ENCODE data around the gene GOLGA8S.
"Not testable (repeated sequence)": the region's sequence is repeated elsewhere in the genome, so short reads cannot be mapped to it uniquely, and the experiment has no call there.

The GOLGA8S gene

GRCh38 chr15:23374226-23374625 is 19.7 kb downstream of the GOLGA8S start:
- H3K4me3 ChIP-seq (ENCODE audit: low read length); H3K36me3 ChIP-seq (ENCODE audit: control insufficient read depth, insufficient read depth, low read length); H3K9ac ChIP-seq (ENCODE audit: low read length); H3K27me3 ChIP-seq (ENCODE audit: control insufficient read depth, insufficient read depth, low read length); H3K9me3 ChIP-seq (ENCODE audit: control insufficient read depth, low read length); H3K4me1 ChIP-seq (ENCODE audit: control insufficient read depth, insufficient read depth, low read length): not testable (repeated sequence)

- not testable (repeated sequence) for H3K36me3 ChIP-seq (ENCODE audit: control insufficient read depth, insufficient read depth, low read length); H3K9me3 ChIP-seq (ENCODE audit: control insufficient read depth, low read length); H3K9ac ChIP-seq (ENCODE audit: low read length); H3K4me3 ChIP-seq (ENCODE audit: low read length); H3K4me1 ChIP-seq (ENCODE audit: control insufficient read depth, insufficient read depth, low read length); H3K27me3 ChIP-seq (ENCODE audit: control insufficient read depth, insufficient read depth, low read length)
Measured at GRCh38 chr15:23378946-23379345, 24.4 kb downstream of the GOLGA8S start.

GRCh38 chr15:23380700-23381099 is 26.2 kb downstream of the GOLGA8S start:
- not testable (repeated sequence) for H3K27me3 ChIP-seq (ENCODE audit: control insufficient read depth, insufficient read depth, low read length); H3K9me3 ChIP-seq (ENCODE audit: control insufficient read depth, low read length); H3K36me3 ChIP-seq (ENCODE audit: control insufficient read depth, insufficient read depth, low read length); H3K9ac ChIP-seq (ENCODE audit: low read length); H3K4me3 ChIP-seq (ENCODE audit: low read length); H3K4me1 ChIP-seq (ENCODE audit: control insufficient read depth, insufficient read depth, low read length)

GRCh38 chr15:23381192-23381591 is 26.6 kb downstream of the GOLGA8S start:
- H3K36me3 ChIP-seq (ENCODE audit: control insufficient read depth, insufficient read depth, low read length); H3K4me1 ChIP-seq (ENCODE audit: control insufficient read depth, insufficient read depth, low read length); H3K27me3 ChIP-seq (ENCODE audit: control insufficient read depth, insufficient read depth, low read length); H3K9me3 ChIP-seq (ENCODE audit: control insufficient read depth, low read length); H3K4me3 ChIP-seq (ENCODE audit: low read length); H3K9ac ChIP-seq (ENCODE audit: low read length): not testable (repeated sequence)

- H3K36me3 ChIP-seq (ENCODE audit: control insufficient read depth, insufficient read depth, low read length): no peaks in the 10 kb centered on the region
- no peak overlapping the region for H3K4me3 ChIP-seq (ENCODE audit: low read length)
- no peaks in the 10 kb centered on the region for H3K9me3 ChIP-seq (ENCODE audit: control insufficient read depth, low read length)
- no peaks in the 10 kb centered on the region for H3K27me3 ChIP-seq (ENCODE audit: control insufficient read depth, insufficient read depth, low read length)
- no peak overlapping the region for H3K9ac ChIP-seq (ENCODE audit: low read length)
- no peaks in the 10 kb centered on the region for H3K4me1 ChIP-seq (ENCODE audit: control insufficient read depth, insufficient read depth, low read length)
Measured at GRCh38 chr15:23384371-23384770, 29.8 kb downstream of the GOLGA8S start.

- no peak overlapping the region for H3K9ac ChIP-seq (ENCODE audit: low read length)
- H3K4me3 ChIP-seq (ENCODE audit: low read length): no peak overlapping the region
- no peaks in the 10 kb centered on the region for H3K27me3 ChIP-seq (ENCODE audit: control insufficient read depth, insufficient read depth, low read length)
- no peaks in the 10 kb centered on the region for H3K4me1 ChIP-seq (ENCODE audit: control insufficient read depth, insufficient read depth, low read length)
- no peaks in the 10 kb centered on the region for H3K36me3 ChIP-seq (ENCODE audit: control insufficient read depth, insufficient read depth, low read length)
- H3K9me3 ChIP-seq (ENCODE audit: control insufficient read depth, low read length): no peaks in the 10 kb centered on the region
Measured at GRCh38 chr15:23385886-23386430, 31.4 kb downstream of the GOLGA8S start.

- Histone ChIP-seq H3K4me1 (ENCODE audit: control insufficient read depth, insufficient read depth, low read length) (no peaks in the 10 kb centered on the region), H3K36me3 (ENCODE audit: control insufficient read depth, insufficient read depth, low read length) (no peaks in the 10 kb centered on the region), H3K9me3 (ENCODE audit: control insufficient read depth, low read length) (no peaks in the 10 kb centered on the region), H3K27me3 (ENCODE audit: control insufficient read depth, insufficient read depth, low read length) (no peaks in the 10 kb centered on the region), H3K9ac (ENCODE audit: low read length) (no peak overlapping the region), H3K4me3 (ENCODE audit: low read length) (no peak overlapping the region)
Measured at GRCh38 chr15:23387621-23388190, 33.2 kb downstream of the GOLGA8S start.

- no peak overlapping the region for H3K9ac ChIP-seq (ENCODE audit: low read length)
- no peaks in the 10 kb centered on the region for H3K4me1 ChIP-seq (ENCODE audit: control insufficient read depth, insufficient read depth, low read length)
- H3K27me3 ChIP-seq (ENCODE audit: control insufficient read depth, insufficient read depth, low read length): no peaks in the 10 kb centered on the region
- H3K36me3 ChIP-seq (ENCODE audit: control insufficient read depth, insufficient read depth, low read length): no peaks in the 10 kb centered on the region
- no peak overlapping the region for H3K4me3 ChIP-seq (ENCODE audit: low read length)
- no peaks in the 10 kb centered on the region for H3K9me3 ChIP-seq (ENCODE audit: control insufficient read depth, low read length)
Measured at GRCh38 chr15:23395030-23395692, 40.6 kb downstream of the GOLGA8S start.

GRCh38 chr15:23395832-23396231 is 41.3 kb downstream of the GOLGA8S start:
- H3K9me3 ChIP-seq (ENCODE audit: control insufficient read depth, low read length): no peaks in the 10 kb centered on the region
- no peak overlapping the region for H3K9ac ChIP-seq (ENCODE audit: low read length)
- H3K4me1 ChIP-seq (ENCODE audit: control insufficient read depth, insufficient read depth, low read length): no peaks in the 10 kb centered on the region
- no peaks in the 10 kb centered on the region for H3K36me3 ChIP-seq (ENCODE audit: control insufficient read depth, insufficient read depth, low read length)
- no peak overlapping the region for H3K4me3 ChIP-seq (ENCODE audit: low read length)
- no peaks in the 10 kb centered on the region for H3K27me3 ChIP-seq (ENCODE audit: control insufficient read depth, insufficient read depth, low read length)

- no peaks in the 10 kb centered on the region for H3K36me3 ChIP-seq (ENCODE audit: control insufficient read depth, insufficient read depth, low read length)
- H3K9ac ChIP-seq (ENCODE audit: low read length): no peak overlapping the region
- no peak overlapping the region for H3K4me3 ChIP-seq (ENCODE audit: low read length)
- H3K27me3 ChIP-seq (ENCODE audit: control insufficient read depth, insufficient read depth, low read length): no peaks in the 10 kb centered on the region
- H3K9me3 ChIP-seq (ENCODE audit: control insufficient read depth, low read length): no peaks in the 10 kb centered on the region
- no peaks in the 10 kb centered on the region for H3K4me1 ChIP-seq (ENCODE audit: control insufficient read depth, insufficient read depth, low read length)
Measured at GRCh38 chr15:23397779-23398178, 43.2 kb downstream of the GOLGA8S start.

- H3K36me3 ChIP-seq (ENCODE audit: control insufficient read depth, insufficient read depth, low read length); H3K4me1 ChIP-seq (ENCODE audit: control insufficient read depth, insufficient read depth, low read length); H3K27me3 ChIP-seq (ENCODE audit: control insufficient read depth, insufficient read depth, low read length); H3K4me3 ChIP-seq (ENCODE audit: low read length); H3K9ac ChIP-seq (ENCODE audit: low read length); H3K9me3 ChIP-seq (ENCODE audit: control insufficient read depth, low read length): not testable (repeated sequence)
Measured at GRCh38 chr15:23398357-23398756, 43.8 kb downstream of the GOLGA8S start.

- not testable (repeated sequence) for H3K9me3 ChIP-seq (ENCODE audit: control insufficient read depth, low read length); H3K27me3 ChIP-seq (ENCODE audit: control insufficient read depth, insufficient read depth, low read length); H3K4me3 ChIP-seq (ENCODE audit: low read length); H3K9ac ChIP-seq (ENCODE audit: low read length); H3K36me3 ChIP-seq (ENCODE audit: control insufficient read depth, insufficient read depth, low read length); H3K4me1 ChIP-seq (ENCODE audit: control insufficient read depth, insufficient read depth, low read length)
Measured at GRCh38 chr15:23399207-23399606, 44.7 kb downstream of the GOLGA8S start.

GRCh38 chr15:23401627-23402026 is 47.1 kb downstream of the GOLGA8S start:
- Histone ChIP-seq H3K4me1 (ENCODE audit: control insufficient read depth, insufficient read depth, low read length) (no peaks in the 10 kb centered on the region), H3K27me3 (ENCODE audit: control insufficient read depth, insufficient read depth, low read length) (no peaks in the 10 kb centered on the region), H3K9me3 (ENCODE audit: control insufficient read depth, low read length) (no peaks in the 10 kb centered on the region), H3K4me3 (ENCODE audit: low read length) (no peak overlapping the region), H3K36me3 (ENCODE audit: control insufficient read depth, insufficient read depth, low read length) (no peaks in the 10 kb centered on the region), H3K9ac (ENCODE audit: low read length) (no peak overlapping the region)

Data from mucosa of stomach (tissue), 1 donor.